Muscle of arm (tissue), 12 donors: ENCODE data around the gene ALKBH7. TPM values are rescaled to one million over a fixed set of nuclear protein-coding genes. Genes with fewer than 3 reads are reported as not detected.

Source experiments
- DNase-seq: peaks from one replicate; pipeline ENCODE4 v3.0.0-alpha.2; 2013
- polyA plus RNA-seq, 12 donors: library from polyadenylated mRNA; unstranded; fragments of 120-200 nt; gene quantifications; one replicate each; pipeline ENCODE4 v1.2.1, GENCODE V29; 2013; ENCODE audit not compliant: insufficient read length in 12 of 12

Gene ALKBH7
- polyA plus RNA-seq, 12 donors: 35.2 to 126 (median 63.2) TPM; not detected in 1

GRCh38 chr19:6421075-6422014 lies 48.8 kb downstream of the ALKBH7 start:
- no peak for DNase-seq

- peak; percentile 21 for DNase-seq
These were observed 51.1 kb downstream of the ALKBH7 start for GRCh38 chr19:6423499-6424194.

GRCh38 chr19:6424195-6424938 lies 51.8 kb downstream of the ALKBH7 start, which contains the start of gene KHSRP:
KHSRP (minus strand) TSS chr19:6424811; CDS start chr19:6424701, 110 bp downstream.
- DNase-seq: peak; percentile 18

Other genes with a start within 250 kb of the ALKBH7 start
- gene ACSBG2, start 237.1 kb upstream of the ALKBH7 start, polyA plus RNA-seq: 1 to 10 TPM in 4 of 12 donors, under 1 TPM in 5, not detected in 3; 0.12 to 1.9 (median 0.73) TPM
- gene MLLT1, start 92.8 kb upstream of the ALKBH7 start, polyA plus RNA-seq: 10 to 100 TPM in 11 of 12 donors, not detected in 1; 29.1 to 63.6 (median 38.2) TPM
- gene ACER1, start 39.2 kb upstream of the ALKBH7 start, polyA plus RNA-seq: under 1 TPM in 6 of 12 donors, not detected in 6; 0.11 to 0.30 (median 0.15) TPM
- 10 to 100 TPM in 11 of 12 donors, not detected in 1; 39.5 to 85.3 (median 53.2) TPM for gene CLPP, start 11.3 kb upstream of the ALKBH7 start, polyA plus RNA-seq
- gene PSPN, start 3.1 kb downstream of the ALKBH7 start, polyA plus RNA-seq: 1 to 10 TPM in 5 of 12 donors, under 1 TPM in 5, not detected in 2; 0.58 to 1.2 (median 0.94) TPM
- 10 to 100 TPM in 11 of 12 donors, not detected in 1; 42.7 to 96.6 (median 51.0) TPM for gene GTF2F1, start 20.4 kb downstream of the ALKBH7 start, polyA plus RNA-seq
- 100 to 1,000 TPM in 11 of 12 donors, not detected in 1; 143 to 261 (median 177) TPM for gene KHSRP, start 52.0 kb downstream of the ALKBH7 start, polyA plus RNA-seq
- 1 to 10 TPM in 1 of 12 donors, under 1 TPM in 8, not detected in 3; 0.24 to 1.7 (median 0.48) TPM for gene SLC25A41, start 61.0 kb downstream of the ALKBH7 start, polyA plus RNA-seq
- gene SLC25A23, start 87.0 kb downstream of the ALKBH7 start, polyA plus RNA-seq: 10 to 100 TPM in 11 of 12 donors, not detected in 1; 25.5 to 44.6 (median 31.5) TPM
- gene CRB3, start 91.5 kb downstream of the ALKBH7 start, polyA plus RNA-seq: 10 to 100 TPM in 1 of 12 donors, 1 to 10 TPM in 2, under 1 TPM in 4, not detected in 5; 0.17 to 18.2 (median 0.55) TPM
- 1 to 10 TPM in 4 of 12 donors, under 1 TPM in 6, not detected in 2; 0.50 to 9.1 (median 0.61) TPM for gene DENND1C, start 109.0 kb downstream of the ALKBH7 start, polyA plus RNA-seq
- 1 to 10 TPM in 3 of 12 donors, under 1 TPM in 8, not detected in 1; 0.19 to 9.9 (median 0.62) TPM for gene TUBB4A, start 129.5 kb downstream of the ALKBH7 start, polyA plus RNA-seq
- gene TNFSF9, start 158.2 kb downstream of the ALKBH7 start, polyA plus RNA-seq: 1 to 10 TPM in 5 of 12 donors, under 1 TPM in 5, not detected in 2; 0.22 to 2.0 (median 1.0) TPM
- gene CD70, start 218.4 kb downstream of the ALKBH7 start, polyA plus RNA-seq: 1 to 10 TPM in 4 of 12 donors, under 1 TPM in 5, not detected in 3; 0.34 to 2.1 (median 0.85) TPM